Measurements from ENCODE around the gene EIF1AD. TPM values are rescaled to one million over a fixed set of nuclear protein-coding genes. Genes with fewer than 3 reads are reported as not detected.

Gene EIF1AD
- total RNA-seq = 26.8 and 39.3 TPM in 2 replicates

GRCh38 chr11:66001942-66002647 lies at the start of gene EIF1AD, which contains the start of gene BANF1:
Gene EIF1AD (minus strand): TSS chr11:66002157. CDS start chr11:66000389, 1,768 bp downstream.
Gene BANF1 (plus strand): TSS chr11:66002503. CDS start chr11:66003251, 748 bp downstream.

GRCh38 chr11:66048547-66049323 lies 46.8 kb upstream of the EIF1AD start, which contains the start of gene GAL3ST3:
Gene GAL3ST3 (minus strand): TSS chr11:66049161. CDS start chr11:66045415, 3,746 bp downstream.

GRCh38 chr11:66026017-66026529 lies 24.1 kb upstream of the EIF1AD start, which contains the start of gene CATSPER1:
Gene CATSPER1 (minus strand): TSS chr11:66026479. CDS start chr11:66026379, 100 bp downstream.

GRCh38 chr11:66011785-66012303 lies 9.9 kb upstream of the EIF1AD start, which contains the start of gene CST6:
Gene CST6 (plus strand): TSS chr11:66012008. CDS start chr11:66012045, 37 bp downstream.

GRCh38 chr11:65961267-65962140 lies 40.5 kb downstream of the EIF1AD start, which contains the start of gene SART1:
Gene SART1 (plus strand): TSS chr11:65961734. CDS start chr11:65961781, 47 bp downstream.

Other genes starting within 250 kb of the EIF1AD start
- 6.2 and 8.9 TPM in 2 replicates for gene AP5B1, start 221.2 kb downstream of the EIF1AD start, total RNA-seq
- gene OVOL1, start 215.1 kb downstream of the EIF1AD start, total RNA-seq = not detected in 2 replicates
- 0.58 and 1.1 TPM in 2 replicates for gene SNX32, start 168.2 kb downstream of the EIF1AD start, total RNA-seq
- 1,937 and 2,041 TPM in 2 replicates for gene CFL1, start 144.0 kb downstream of the EIF1AD start, total RNA-seq
- gene MUS81, start 141.7 kb downstream of the EIF1AD start, total RNA-seq = 30.7 and 40.1 TPM in 2 replicates
- gene EFEMP2, start 129.4 kb downstream of the EIF1AD start, total RNA-seq = 140 and 198 TPM in 2 replicates
- 0.71 TPM in 1 of 2 replicates, not detected in the other for gene CTSW, start 122.3 kb downstream of the EIF1AD start, total RNA-seq
- gene FIBP, start 113.7 kb downstream of the EIF1AD start, total RNA-seq = 170 and 250 TPM in 2 replicates
- 117 and 142 TPM in 2 replicates for gene CCDC85B, start 111.5 kb downstream of the EIF1AD start, total RNA-seq
- gene FOSL1, start 101.8 kb downstream of the EIF1AD start, total RNA-seq = 31.4 and 37.2 TPM in 2 replicates
- gene C11orf68, start 83.1 kb downstream of the EIF1AD start, total RNA-seq = 13.5 and 24.5 TPM in 2 replicates
- 405 and 416 TPM in 2 replicates for gene DRAP1, start 82.7 kb downstream of the EIF1AD start, total RNA-seq
- not detected in 2 replicates for gene TSGA10IP, start 56.7 kb downstream of the EIF1AD start, total RNA-seq
- 27.4 and 31.2 TPM in 2 replicates for gene SART1, start 40.4 kb downstream of the EIF1AD start, total RNA-seq
- 111 and 138 TPM in 2 replicates for gene BANF1, start 346 bp upstream of the EIF1AD start, total RNA-seq
- not detected in 2 replicates for gene CST6, start 9.9 kb upstream of the EIF1AD start, total RNA-seq
- gene CATSPER1, start 24.3 kb upstream of the EIF1AD start, total RNA-seq = 0.35 and 0.58 TPM in 2 replicates
- not detected in 2 replicates for gene GAL3ST3, start 47.0 kb upstream of the EIF1AD start, total RNA-seq
- 182 and 206 TPM in 2 replicates for gene SF3B2, start 50.2 kb upstream of the EIF1AD start, total RNA-seq
- 20.8 and 22.9 TPM in 2 replicates for gene PACS1, start 68.1 kb upstream of the EIF1AD start, total RNA-seq

Data from myometrial cell (primary cell).